SU-DHL-6 (cell line): Measurements from ENCODE around the gene ARHGEF28.

Source experiments
- CTCF ChIP-seq: fragments of 200-600 bp; sonication (generic); IDR thresholded peaks from one replicate; pipeline ENCODE4 v1.5.1; 2017; ENCODE audit warnings: antibody characterized with exemption, mild to moderate bottlenecking, low read length, moderate library complexity; ENCODE audit not compliant: insufficient read depth, poor library complexity, severe bottlenecking
- EZH2phosphoT487 ChIP-seq: fragments of 200-600 bp; sonication (generic), shearing (Covaris generic); conservative IDR thresholded peaks from 2 replicates; pipeline ENCODE4 v1.6.1; 2018; ENCODE audit warnings: mild to moderate bottlenecking, antibody characterized with exemption, low read length, moderate library complexity, mixed read lengths

GRCh38 chr5:73792687-73793320, 166.8 kb downstream of the ARHGEF28 start:
- TF ChIP-seq CTCF (peak; percentile 58), EZH2phosphoT487 (no peak)
